OCI-LY1 (cell line): ENCODE measurements around the gene RPP14.
A peak's percentile ranks its signal among the peaks of the same experiment; 100 is the strongest.

Experiments
- H2AFZ ChIP-seq: fragments of 200-600 bp; sonication (generic), shearing (Covaris generic); 2 replicates; pipeline ENCODE4 v1.6.0; 2014; ENCODE audit warnings: antibody characterized with exemption, mild to moderate bottlenecking, low read length
- H3F3A ChIP-seq: fragments of 200-600 bp; sonication (generic), shearing (Covaris generic); 2 replicates; pipeline ENCODE4 v1.6.0; 2014; ENCODE audit warnings: mild to moderate bottlenecking, antibody characterized with exemption, low read length, moderate library complexity; ENCODE audit not compliant: insufficient read depth
- H3K27ac ChIP-seq: fragments of 200-600 bp; sonication (generic); 2 replicates; pipeline ENCODE4 v1.5.1; 2014; ENCODE audit warnings: low read length, mixed run types, mild to moderate bottlenecking, low read depth; ENCODE audit not compliant: poor library complexity, severe bottlenecking
- H3K27me3 ChIP-seq: fragments of 200-600 bp; sonication (generic); 2 replicates; pipeline ENCODE4 v1.6.0; 2014; ENCODE audit warnings: antibody characterized with exemption, mild to moderate bottlenecking, low read length, moderate library complexity; ENCODE audit not compliant: insufficient read depth
- H3K36me3 ChIP-seq: fragments of 200-600 bp; sonication (generic); 2 replicates; pipeline ENCODE4 v1.6.1; 2014; ENCODE audit warnings: mild to moderate bottlenecking, antibody characterized with exemption, low read length, moderate library complexity, mixed read lengths; ENCODE audit not compliant: insufficient read depth
- H3K4me1 ChIP-seq: fragments of 200-600 bp; sonication (generic); 2 replicates; pipeline ENCODE4 v1.5.1; 2014; ENCODE audit warnings: mild to moderate bottlenecking, low read length, moderate library complexity; ENCODE audit not compliant: insufficient read depth, severe bottlenecking
- H3K4me2 ChIP-seq: fragments of 200-600 bp; sonication (generic), shearing (Covaris generic); 2 replicates; pipeline ENCODE4 v1.6.1; 2014; ENCODE audit warnings: low read length
- H3K4me3 ChIP-seq: fragments of 200-600 bp; sonication (generic); 2 replicates; pipeline ENCODE4 v1.5.1; 2014; ENCODE audit warnings: low read length, low read depth, mild to moderate bottlenecking, mixed read lengths; ENCODE audit not compliant: poor library complexity, severe bottlenecking
- H3K79me2 ChIP-seq: fragments of 200-600 bp; shearing (Covaris generic); 2 replicates; pipeline ENCODE4 v1.6.1; 2016; ENCODE audit warnings: mixed run types, low read length, mixed read lengths; ENCODE audit not compliant: insufficient read depth
- H3K9ac ChIP-seq: fragments of 200-600 bp; sonication (generic), shearing (Covaris generic); 2 replicates; pipeline ENCODE4 v1.6.1; 2014; ENCODE audit warnings: mild to moderate bottlenecking, low read length, mixed read lengths
- H3K9me2 ChIP-seq: fragments of 200-600 bp; sonication (generic), shearing (Covaris generic); 2 replicates; pipeline ENCODE4 v1.6.1; 2014; ENCODE audit warnings: low read depth, mild to moderate bottlenecking, low read length, mixed read lengths
- H3K9me3 ChIP-seq: fragments of 200-600 bp; shearing (Covaris generic); 2 replicates; pipeline ENCODE4 v1.6.1; 2014; ENCODE audit warnings: low read length, mixed read lengths
- H4K20me1 ChIP-seq: fragments of 200-600 bp; sonication (generic), shearing (Covaris generic); 2 replicates; pipeline ENCODE4 v1.6.0; 2016; ENCODE audit warnings: mild to moderate bottlenecking, low read length; ENCODE audit not compliant: insufficient read depth
- EZH2 ChIP-seq: fragments of 200-600 bp; sonication (generic), shearing (Covaris generic); IDR thresholded peaks from 2 replicates; pipeline ENCODE4 v1.8.0; 2017; ENCODE audit warnings: borderline replicate concordance, mixed run types, mild to moderate bottlenecking, antibody characterized with exemption, low read length, moderate library complexity, mixed read lengths
- TF ChIP-seq, protein P1 (sequence below): fragments of 200-600 bp; sonication (generic), shearing (Covaris generic); IDR thresholded peaks from 2 replicates; pipeline ENCODE4 v1.5.1; 2017; ENCODE audit warnings: mild to moderate bottlenecking, antibody characterized with exemption, low read length, moderate library complexity, mixed read lengths

RPP14 gene

DNA sequence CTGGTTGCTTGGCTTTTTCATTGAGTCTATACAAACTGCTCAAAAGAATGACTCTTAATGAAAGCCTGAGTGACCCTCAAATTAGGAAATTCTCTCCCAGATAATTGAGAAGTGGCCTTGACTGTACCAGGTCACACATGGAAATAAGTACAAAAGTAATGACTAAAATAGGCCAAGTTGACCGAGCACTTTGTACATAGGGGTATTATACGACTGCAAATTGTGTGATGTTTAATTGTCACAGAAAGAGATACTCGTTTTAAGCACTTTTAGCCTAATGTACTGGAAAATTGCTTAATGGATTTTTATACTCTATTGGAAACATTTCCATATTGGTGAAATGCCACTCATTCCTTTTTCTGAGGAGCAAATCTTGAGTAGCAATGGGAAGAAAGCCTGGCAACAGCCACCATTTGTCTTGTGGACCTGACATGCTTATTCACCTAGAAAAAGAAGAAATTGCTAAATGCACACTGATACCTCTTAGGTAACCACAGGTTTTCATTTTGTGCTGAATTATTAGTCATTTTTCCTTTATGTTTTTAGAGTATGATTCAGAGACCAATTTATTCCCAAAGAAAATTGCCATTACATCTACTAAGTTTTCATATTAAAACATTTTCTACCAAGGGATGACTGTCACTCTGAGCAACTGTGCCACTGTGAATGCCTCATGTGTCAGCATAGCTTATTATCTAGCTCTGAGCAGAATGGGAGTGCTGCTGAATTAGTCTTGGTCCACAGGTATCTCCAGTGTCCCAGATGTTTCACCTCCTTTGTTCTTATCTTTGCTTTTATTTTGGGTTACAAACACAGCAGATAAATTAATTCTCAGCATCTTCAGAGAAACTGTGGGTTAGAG, 17.7 kb downstream of the RPP14 start:
- no peaks in the 10 kb centered on the region for H3K27me3 ChIP-seq
- TF ChIP-seq, protein P1, sequence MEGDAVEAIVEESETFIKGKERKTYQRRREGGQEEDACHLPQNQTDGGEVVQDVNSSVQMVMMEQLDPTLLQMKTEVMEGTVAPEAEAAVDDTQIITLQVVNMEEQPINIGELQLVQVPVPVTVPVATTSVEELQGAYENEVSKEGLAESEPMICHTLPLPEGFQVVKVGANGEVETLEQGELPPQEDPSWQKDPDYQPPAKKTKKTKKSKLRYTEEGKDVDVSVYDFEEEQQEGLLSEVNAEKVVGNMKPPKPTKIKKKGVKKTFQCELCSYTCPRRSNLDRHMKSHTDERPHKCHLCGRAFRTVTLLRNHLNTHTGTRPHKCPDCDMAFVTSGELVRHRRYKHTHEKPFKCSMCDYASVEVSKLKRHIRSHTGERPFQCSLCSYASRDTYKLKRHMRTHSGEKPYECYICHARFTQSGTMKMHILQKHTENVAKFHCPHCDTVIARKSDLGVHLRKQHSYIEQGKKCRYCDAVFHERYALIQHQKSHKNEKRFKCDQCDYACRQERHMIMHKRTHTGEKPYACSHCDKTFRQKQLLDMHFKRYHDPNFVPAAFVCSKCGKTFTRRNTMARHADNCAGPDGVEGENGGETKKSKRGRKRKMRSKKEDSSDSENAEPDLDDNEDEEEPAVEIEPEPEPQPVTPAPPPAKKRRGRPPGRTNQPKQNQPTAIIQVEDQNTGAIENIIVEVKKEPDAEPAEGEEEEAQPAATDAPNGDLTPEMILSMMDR: no peak
- no peak for TF ChIP-seq EZH2
- peak overlapping the region; percentile 37 for H3K9ac ChIP-seq

GRCh38 chr3:58324391-58325390, 18.6 kb downstream of the RPP14 start:
- TF ChIP-seq EZH2: no peak
- TF ChIP-seq, protein P1: no peak
- peak overlapping the region; percentile 87 for H3K27ac ChIP-seq
- H3K9me3 ChIP-seq: no peaks in the 10 kb centered on the region
- H3K4me2 ChIP-seq: peak overlapping the region; percentile 13; the same call in 1 of the 2 replicates
- 0 out of 2 replicates have a peak, but pooled peaks cover 5% of the 10 kb centered on the region for H3F3A ChIP-seq
- H3K79me2 ChIP-seq: no peaks in the 10 kb centered on the region
- no peaks in the 10 kb centered on the region for H3K27me3 ChIP-seq
- H4K20me1 ChIP-seq: no peaks in the 10 kb centered on the region
- peaks cover 54% of the 10 kb centered on the region for H3K4me1 ChIP-seq
- no peak overlapping the region for H3K4me3 ChIP-seq
- H3K36me3 ChIP-seq: peaks cover 3% of the 10 kb centered on the region; the same call in 1 of the 2 replicates
- H3K9ac ChIP-seq: peak overlapping the region; percentile 37
- H2AFZ ChIP-seq: no peak overlapping the region
- H3K9me2 ChIP-seq: no peaks in the 10 kb centered on the region

More for the DNA sequence above, 17.7 kb downstream of the RPP14 start:
- Histone ChIP-seq H2AFZ (no peak overlapping the region), H3K4me1 (peaks cover 54% of the 10 kb centered on the region), H3K4me3 (no peak overlapping the region), H3F3A (no peaks in the 10 kb centered on the region), H4K20me1 (no peaks in the 10 kb centered on the region), H3K27ac (peak overlapping the region; percentile 87), H3K79me2 (no peaks in the 10 kb centered on the region), H3K36me3 (peaks cover 6% of the 10 kb centered on the region; the same call in 1 of the 2 replicates), H3K9me3 (no peaks in the 10 kb centered on the region), H3K4me2 (peak overlapping the region; percentile 13; the same call in 1 of the 2 replicates), H3K9me2 (no peaks in the 10 kb centered on the region)

- Histone ChIP-seq H4K20me1 (no peaks in the 10 kb centered on the region), H3F3A (peaks cover 5% of the 10 kb centered on the region; the same call in 1 of the 2 replicates), H3K27me3 (no peaks in the 10 kb centered on the region), H3K9ac (no peak overlapping the region), H3K4me3 (no peak overlapping the region), H3K36me3 (no peaks in the 10 kb centered on the region), H3K9me2 (no peaks in the 10 kb centered on the region), H3K27ac (peak overlapping the region; percentile 87), H3K79me2 (no peaks in the 10 kb centered on the region), H3K9me3 (no peaks in the 10 kb centered on the region), H3K4me1 (peaks cover 60% of the 10 kb centered on the region), H3K4me2 (no peak overlapping the region), H2AFZ (no peak overlapping the region)
- TF ChIP-seq, protein P1: no peak
- TF ChIP-seq EZH2: no peak
These were observed 19.5 kb downstream of the RPP14 start for GRCh38 chr3:58325525-58325992.
